Posterior cingulate gyrus (tissue), 11 donors: ENCODE results near the gene SNX2.
A peak's percentile ranks its signal among the peaks of the same experiment; 100 is the strongest.
"Not testable (repeated sequence)": the region's sequence is repeated elsewhere in the genome, so short reads cannot be mapped to it uniquely, and the experiment has no call there.

Experiments used
- DNase-seq, 10 donors: peaks; one replicate each; pipeline versions ENCODE4 v3.0.0 to v3.0.0-alpha.2; 2020 to 2021; ENCODE audit warnings: mixed read lengths in 3 of 10
- intact Hi-C: fragments of 100-400 bp; cut with DNase I; formaldehyde crosslinking; loops from one replicate; pipeline ENCODE4 v1.15.1; 2023

The SNX2 gene

DNA sequence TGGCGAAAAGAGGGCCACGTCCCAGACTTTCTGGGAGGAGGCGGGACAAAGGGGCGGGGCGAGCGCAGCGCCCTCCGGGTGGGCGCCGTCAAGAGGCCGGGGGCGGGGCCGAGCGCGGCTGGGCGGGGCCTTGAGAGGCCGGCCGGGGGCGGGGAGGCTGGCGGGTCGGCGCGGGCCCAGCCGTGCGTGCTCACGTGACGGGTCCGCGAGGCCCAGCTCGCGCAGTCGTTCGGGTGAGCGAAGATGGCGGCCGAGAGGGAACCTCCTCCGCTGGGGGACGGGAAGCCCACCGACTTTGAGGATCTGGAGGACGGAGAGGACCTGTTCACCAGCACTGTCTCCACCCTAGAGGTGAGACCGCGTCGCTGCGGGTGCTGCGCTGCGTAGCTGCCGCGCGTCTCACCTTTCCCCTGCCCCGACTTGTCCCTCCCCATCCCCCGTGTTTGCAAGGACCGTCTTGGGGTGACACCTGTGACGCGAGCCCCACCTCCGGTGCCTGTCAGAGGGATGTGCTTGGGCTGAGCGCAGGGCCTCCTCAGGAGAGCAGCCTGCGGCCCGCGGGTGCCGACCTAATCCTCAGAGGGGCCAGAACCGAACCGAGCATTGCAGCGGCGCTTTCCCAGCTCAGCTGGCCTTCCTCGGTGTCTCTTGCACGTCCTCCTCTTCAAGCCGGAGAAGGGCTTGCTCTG, at the start of gene SNX2:
Gene SNX2 (plus strand): TSS at position 220 of the 689 bp plus-strand sequence. CDS start 24 bp downstream, at position 244.
- intact Hi-C loops: loop anchor here (2.0 kb wide), 1 partner anchor 70 kb away; the partner anchor contains the start of gene SNX24

GRCh38 chr5:122727112-122727541, 47.8 kb upstream of the SNX2 start:
- intact Hi-C loops: no loop called here

More for the DNA sequence above, at the start of gene SNX2:
- peak; percentile 82 to 99 (median 90) for DNase-seq

DNA sequence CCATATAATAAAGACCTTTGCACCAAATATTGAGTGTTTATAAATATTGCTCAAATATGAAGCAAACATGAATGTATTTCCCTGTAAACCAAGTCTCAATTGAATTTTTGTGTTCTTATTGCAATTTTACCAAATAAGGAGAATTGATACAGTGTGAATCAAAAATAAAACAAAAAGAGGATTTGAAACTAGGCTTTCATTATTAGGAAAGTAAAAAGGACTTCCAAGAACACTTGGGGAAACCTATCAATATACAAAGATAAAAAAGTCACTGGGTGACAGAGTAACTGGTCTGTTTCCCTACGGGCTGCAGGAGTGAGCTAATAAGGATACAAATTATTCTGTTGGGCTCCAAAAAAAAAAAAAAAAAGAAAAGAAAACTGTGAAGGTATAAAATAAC, 44.8 kb upstream of the SNX2 start:
- no peak for DNase-seq
- intact Hi-C loops: no loop called here

More at GRCh38 chr5:122727112-122727541, 47.8 kb upstream of the SNX2 start:
- DNase-seq: no peak

GRCh38 chr5:122730456-122730855, 44.4 kb upstream of the SNX2 start:
- no peak for DNase-seq
- intact Hi-C loops: no loop called here

DNA sequence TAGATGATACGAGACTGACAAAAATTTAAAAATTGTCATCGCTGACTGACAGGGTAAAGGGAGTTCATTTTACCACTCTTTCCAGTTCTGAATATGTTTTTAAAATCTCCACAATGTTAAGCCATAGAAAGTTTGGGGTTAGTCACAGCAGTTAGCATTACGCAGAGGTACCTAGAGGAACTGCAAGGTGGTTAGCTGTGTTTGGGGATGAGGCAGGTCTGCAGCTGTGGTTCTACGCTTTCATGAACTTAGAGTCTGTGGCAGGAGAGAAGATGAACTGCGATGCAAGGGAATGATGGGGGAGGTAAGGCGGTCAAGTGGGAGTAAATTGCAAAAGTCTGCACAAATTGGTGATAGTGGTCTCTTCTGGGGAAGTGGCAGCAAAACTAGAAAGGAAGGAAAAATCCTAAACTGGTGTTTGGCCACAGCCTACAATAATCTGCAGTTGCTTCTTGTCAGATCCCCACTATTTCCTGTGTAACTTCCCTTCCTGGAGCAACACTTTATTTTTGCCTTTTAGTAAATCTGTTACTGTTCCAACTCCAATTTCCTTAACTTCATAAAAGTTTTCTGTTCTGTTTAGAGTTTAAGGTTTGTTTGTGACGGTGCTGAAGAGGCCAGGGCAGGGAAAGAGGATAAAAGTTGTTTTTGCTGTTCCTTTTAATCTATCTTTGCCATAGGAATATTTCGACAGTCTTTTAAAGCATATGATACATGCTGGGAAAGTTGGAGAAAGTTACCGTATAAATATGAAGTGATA, 38.6 kb upstream of the SNX2 start:
- no peak for DNase-seq
- intact Hi-C loops: no loop called here

- intact Hi-C loops: no loop called here
- DNase-seq: no peak
Measured at GRCh38 chr5:122738088-122738487, 36.8 kb upstream of the SNX2 start.

- intact Hi-C loops: no loop called here
- DNase-seq: no peak
Measured at GRCh38 chr5:122741681-122742080, 33.2 kb upstream of the SNX2 start.

DNA sequence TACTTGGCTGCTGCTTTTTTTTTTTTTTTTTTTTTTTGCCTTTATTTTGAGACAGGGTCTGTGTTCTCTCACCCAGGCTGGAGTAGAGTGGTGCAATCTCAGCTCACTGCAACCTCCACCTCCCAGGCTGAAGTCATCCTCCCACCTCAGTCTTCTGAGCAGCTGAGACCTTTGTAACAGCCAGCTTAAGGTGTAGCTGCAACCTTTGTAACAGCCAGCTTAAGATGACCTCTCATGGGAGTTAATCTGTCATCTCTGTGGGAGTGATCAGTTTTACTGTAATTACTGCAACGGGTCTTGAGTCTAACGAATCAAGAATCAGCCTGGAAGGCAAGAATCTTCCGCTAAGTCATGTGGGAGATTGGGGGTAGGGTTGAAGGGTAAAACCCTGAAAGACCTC, 31.6 kb upstream of the SNX2 start:
- DNase-seq: no peak
- intact Hi-C loops: no loop called here

DNA sequence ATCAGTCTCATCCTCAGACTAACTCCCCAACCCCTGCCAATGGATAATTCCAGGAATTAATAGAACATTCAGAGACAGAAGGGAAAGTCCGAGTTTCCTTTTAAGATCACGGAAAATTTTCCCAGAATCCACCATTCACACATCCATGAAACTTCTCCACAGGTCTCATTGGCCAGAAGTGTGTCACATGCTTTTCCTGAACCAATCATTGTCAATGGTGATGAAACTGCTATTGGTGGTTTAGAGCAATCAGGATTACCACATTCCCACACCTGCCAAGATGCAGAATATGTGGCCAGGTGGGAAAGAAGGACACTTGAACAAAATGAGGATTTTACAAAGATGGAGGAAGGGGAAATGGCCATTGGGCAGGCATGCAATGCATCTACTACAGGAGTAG, 29.3 kb upstream of the SNX2 start:
- DNase-seq: no peak
- intact Hi-C loops: no loop called here

- intact Hi-C loops: no loop called here
- no peak for DNase-seq
Measured at GRCh38 chr5:122749886-122750285, 25.0 kb upstream of the SNX2 start.

GRCh38 chr5:122751293-122751782, 23.5 kb upstream of the SNX2 start:
- intact Hi-C loops: no loop called here
- no peak for DNase-seq

GRCh38 chr5:122753500-122753899, 21.4 kb upstream of the SNX2 start:
- no peak for DNase-seq
- intact Hi-C loops: no loop called here

- intact Hi-C loops: no loop called here
- DNase-seq: no peak
Measured at GRCh38 chr5:122755783-122756182, 19.1 kb upstream of the SNX2 start.

DNA sequence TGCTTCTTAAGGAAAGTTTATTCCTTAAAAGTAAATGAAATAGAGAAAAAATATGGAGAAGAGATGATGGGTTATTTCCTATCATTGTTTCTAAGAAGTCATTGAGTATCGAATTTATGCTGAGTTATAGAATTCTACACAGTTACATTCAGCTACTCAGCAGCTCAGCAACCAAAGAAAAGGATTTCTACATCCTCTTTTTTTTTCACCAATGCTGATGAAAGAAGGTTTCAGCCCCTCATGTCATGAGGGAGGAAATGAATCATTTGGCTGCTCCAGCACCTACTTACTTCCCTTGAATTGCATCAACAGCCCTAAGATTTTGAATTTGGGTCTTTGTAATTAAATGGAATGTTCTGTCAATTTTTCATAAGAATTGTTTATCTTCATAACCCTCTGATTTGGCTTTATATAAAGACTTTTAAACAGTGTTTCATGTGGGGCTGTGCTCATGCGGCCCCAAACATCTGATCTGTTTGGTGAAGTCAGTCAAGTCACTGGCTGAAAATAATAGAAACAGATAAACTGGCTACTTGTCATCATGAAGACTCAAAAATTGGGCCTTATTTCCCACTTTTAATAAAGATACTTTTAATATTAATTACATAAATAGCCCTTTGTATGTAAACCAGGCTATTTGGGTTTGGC, 18.5 kb upstream of the SNX2 start:
- intact Hi-C loops: no loop called here
- no peak for DNase-seq

- DNase-seq: no peak
- intact Hi-C loops: no loop called here
Measured at GRCh38 chr5:122757285-122757684, 17.6 kb upstream of the SNX2 start.

DNA sequence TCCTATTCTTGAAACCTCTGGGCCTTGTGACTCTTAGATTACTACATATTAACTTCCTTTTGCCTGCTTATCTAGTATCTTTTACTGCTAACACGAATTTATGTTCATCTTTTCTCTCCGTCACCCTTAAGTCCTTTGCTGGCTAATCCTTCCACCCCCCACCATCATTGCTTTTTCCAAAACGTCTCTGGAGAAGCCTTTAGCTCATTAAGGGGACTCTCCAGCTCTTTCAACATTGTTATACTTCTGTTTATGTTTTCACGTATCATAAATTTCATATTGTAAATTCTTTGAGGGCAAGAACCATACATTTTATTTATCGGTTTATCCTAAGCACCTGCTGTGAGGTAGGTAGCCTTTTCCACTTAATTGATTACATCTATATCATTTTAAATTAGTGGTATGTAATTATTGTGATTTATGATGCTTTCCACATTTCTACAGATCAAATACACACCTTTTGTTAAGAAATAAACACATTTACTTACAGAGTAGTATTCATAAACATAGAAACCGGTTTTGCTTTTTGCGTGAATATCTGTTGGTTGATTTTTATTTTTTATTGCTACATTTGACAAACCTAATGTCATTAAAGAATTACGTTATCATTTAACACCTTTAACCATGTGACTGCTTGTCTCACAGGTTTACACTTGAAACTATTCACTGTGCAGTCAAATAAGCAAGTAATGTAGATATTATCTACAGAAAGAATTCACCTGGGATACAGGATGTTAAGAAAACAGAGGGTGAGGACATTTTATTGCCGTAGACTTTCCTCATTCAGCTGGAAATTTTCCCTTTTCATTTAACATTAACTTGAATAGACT, 15.4 kb upstream of the SNX2 start:
- DNase-seq: no peak
- intact Hi-C loops: no loop called here

- intact Hi-C loops: no loop called here
Measured at GRCh38 chr5:122760236-122760635, 14.6 kb upstream of the SNX2 start.

DNA sequence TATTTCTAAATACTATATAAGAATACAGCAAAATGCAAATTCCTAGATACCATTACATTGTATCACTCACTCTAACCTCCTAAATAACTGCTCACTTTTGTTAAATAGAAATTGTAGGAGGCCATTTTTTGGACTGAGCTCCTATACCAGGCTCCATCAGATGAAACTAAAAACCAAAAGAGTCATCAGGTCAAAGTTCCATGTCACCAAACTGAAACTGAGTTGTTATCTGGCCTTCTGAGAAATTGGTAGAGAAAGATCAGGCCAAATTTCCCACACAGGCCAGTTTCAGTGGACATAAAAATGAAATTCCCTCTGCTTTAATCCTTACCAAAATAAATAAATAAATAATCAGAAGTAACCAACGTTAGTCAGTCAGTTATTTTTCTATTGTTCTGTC, 13.8 kb upstream of the SNX2 start:
- DNase-seq: no peak
- intact Hi-C loops: no loop called here

More at GRCh38 chr5:122760236-122760635, 14.6 kb upstream of the SNX2 start:
- DNase-seq: no peak

DNA sequence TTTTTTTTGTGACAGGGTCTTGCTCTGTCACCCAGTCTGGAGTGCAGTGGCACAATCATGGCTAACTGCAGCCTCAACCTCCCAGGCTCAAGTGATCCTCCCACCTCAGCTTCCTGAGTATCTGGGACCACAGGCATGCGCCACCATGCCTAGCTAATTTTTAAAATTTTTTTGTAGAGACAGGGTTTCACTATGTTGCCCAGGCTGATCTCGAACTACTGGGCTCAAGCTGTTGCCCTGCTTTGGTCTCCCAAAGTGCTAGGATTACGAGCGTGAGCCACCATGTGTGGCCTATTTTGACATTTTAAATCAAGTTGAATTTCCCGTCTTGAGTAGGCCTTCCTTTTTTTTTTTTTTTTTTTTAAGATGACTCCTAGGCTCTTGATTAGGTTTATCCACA, 13.0 kb upstream of the SNX2 start:
- intact Hi-C loops, DNase-seq: not testable (repeated sequence)

DNA sequence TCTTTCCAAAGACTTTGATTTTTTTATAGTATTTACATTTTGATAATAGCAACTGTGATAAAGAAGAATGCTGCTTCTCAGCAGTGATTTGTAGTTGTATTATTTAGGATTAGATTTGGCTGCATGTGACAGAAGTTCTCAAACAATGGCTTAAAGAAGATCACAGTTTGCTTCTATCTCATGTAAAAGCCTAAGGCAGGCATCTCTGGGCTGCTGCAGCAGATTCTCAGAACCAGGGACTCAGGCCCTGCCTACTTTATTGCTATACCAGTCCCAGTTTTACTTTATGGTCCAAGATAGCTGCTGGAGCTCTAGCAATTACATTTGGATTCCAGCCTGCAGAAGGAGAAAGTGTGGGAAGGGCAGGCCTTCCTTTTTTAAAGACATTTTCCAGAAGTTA, 8.8 kb upstream of the SNX2 start:
- DNase-seq: no peak
- intact Hi-C loops: no loop called here
